ENCODE results near the gene PRELP.

GRCh38 chr1:203524152-203524551 lies 48.5 kb downstream of the PRELP start:
- TF ChIP-seq, protein P1, sequence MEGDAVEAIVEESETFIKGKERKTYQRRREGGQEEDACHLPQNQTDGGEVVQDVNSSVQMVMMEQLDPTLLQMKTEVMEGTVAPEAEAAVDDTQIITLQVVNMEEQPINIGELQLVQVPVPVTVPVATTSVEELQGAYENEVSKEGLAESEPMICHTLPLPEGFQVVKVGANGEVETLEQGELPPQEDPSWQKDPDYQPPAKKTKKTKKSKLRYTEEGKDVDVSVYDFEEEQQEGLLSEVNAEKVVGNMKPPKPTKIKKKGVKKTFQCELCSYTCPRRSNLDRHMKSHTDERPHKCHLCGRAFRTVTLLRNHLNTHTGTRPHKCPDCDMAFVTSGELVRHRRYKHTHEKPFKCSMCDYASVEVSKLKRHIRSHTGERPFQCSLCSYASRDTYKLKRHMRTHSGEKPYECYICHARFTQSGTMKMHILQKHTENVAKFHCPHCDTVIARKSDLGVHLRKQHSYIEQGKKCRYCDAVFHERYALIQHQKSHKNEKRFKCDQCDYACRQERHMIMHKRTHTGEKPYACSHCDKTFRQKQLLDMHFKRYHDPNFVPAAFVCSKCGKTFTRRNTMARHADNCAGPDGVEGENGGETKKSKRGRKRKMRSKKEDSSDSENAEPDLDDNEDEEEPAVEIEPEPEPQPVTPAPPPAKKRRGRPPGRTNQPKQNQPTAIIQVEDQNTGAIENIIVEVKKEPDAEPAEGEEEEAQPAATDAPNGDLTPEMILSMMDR (IDR thresholded peaks at IDR 0.05; ENCODE audit: low read depth, low read length, missing input control) = no peak
- TF ChIP-seq JUND (IDR thresholded peaks at IDR 0.05) = no peak
- no peak for TF ChIP-seq GABPA (IDR thresholded peaks at IDR 0.05 in 1 of 2, conservative IDR thresholded peaks at IDR 0.05 in 1 of 2)
- TF ChIP-seq EGR1 (IDR thresholded peaks at IDR 0.05; ENCODE audit: low read depth in 2 of 2) = no peak
- no peak for TF ChIP-seq HNF4A (conservative IDR thresholded peaks at IDR 0.05)
- TF ChIP-seq FOXA1 (IDR thresholded peaks at IDR 0.05) = no peak
- no peak for TF ChIP-seq TAF1 (conservative IDR thresholded peaks at IDR 0.05)
- TF ChIP-seq, protein P2, sequence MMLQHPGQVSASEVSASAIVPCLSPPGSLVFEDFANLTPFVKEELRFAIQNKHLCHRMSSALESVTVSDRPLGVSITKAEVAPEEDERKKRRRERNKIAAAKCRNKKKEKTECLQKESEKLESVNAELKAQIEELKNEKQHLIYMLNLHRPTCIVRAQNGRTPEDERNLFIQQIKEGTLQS (IDR thresholded peaks at IDR 0.05) = no peak

Data from liver (tissue), 3 donors.